ENCODE results near the gene KCNN2. TPM values are rescaled to one million over a fixed set of nuclear protein-coding genes. Genes with fewer than 3 reads are reported as not detected.

The KCNN2 gene
- total and polyA plus RNA-seq, 2 of the 8 experiments (the other 6 are each of a cell fraction or from before 2014, with no cell fraction given): 13.1 to 18.6 TPM

GRCh38 chr5:114327987-114328386 is 33.9 kb upstream of the KCNN2 start:
- DNase-seq (ENCODE audit: low read depth in 1 of 2, low spot score in 2 of 2) (no peak), FAIRE-seq (no peak)
- H3K27ac ChIP-seq (ENCODE audit: low read depth, low read length): no peak overlapping the region
- 90% methylated on average over 3 of the region's 3 CpGs; no CpG with 5 or more reads in 1 of the 2 experiments for WGBS, 2 experiments (ENCODE audit: extremely low coverage in 1 of 2, insufficient coverage in 1 of 2, insufficient read length in 1 of 2, insufficient replicate concordance in 2 of 2, low coverage in 1 of 2, low lambda C conversion rate in 2 of 2, missing lambda C conversion rate in 1 of 2)
- H4K8ac ChIP-seq (ENCODE audit: extremely low read depth, insufficient read depth, low read length): no peak overlapping the region
- H3K23ac ChIP-seq (ENCODE audit: insufficient read length): no peak overlapping the region
- no peak overlapping the region for H4K91ac ChIP-seq (replicated peaks; ENCODE audit: insufficient read length, low read length)
- H2BK15ac ChIP-seq (ENCODE audit: low read length): no peak overlapping the region
- H3K9me3 ChIP-seq (ENCODE audit: insufficient read depth in 2 of 2, low read depth in 1 of 2, low read length in 1 of 2): no peaks in the 10 kb centered on the region
- ChIA-PET POLR2A (ENCODE audit: partially characterized antibody) (no interaction called here), CTCF (ENCODE audit: partially characterized antibody) (no interaction called here)
- no peak overlapping the region for H3K14ac ChIP-seq (ENCODE audit: insufficient read length)
- H3K23me2 ChIP-seq (ENCODE audit: low read depth, low read length): no peaks in the 10 kb centered on the region; the same call in 1 of the 2 replicates
- no peak overlapping the region for H4K5ac ChIP-seq (ENCODE audit: insufficient read length, low read depth, low read length)
- no peak overlapping the region for H3K4me2 ChIP-seq (ENCODE audit: insufficient read depth in 1 of 2, low read depth in 2 of 2, low read length in 2 of 2)
- H3K4ac ChIP-seq (replicated peaks; ENCODE audit: insufficient read length, low read depth, low read length): no peak overlapping the region
- H3K4me3 ChIP-seq (ENCODE audit: extremely low read depth in 1 of 4, insufficient read depth in 2 of 4, low read depth in 3 of 4, low read length in 4 of 4): no peak overlapping the region
- H2BK12ac ChIP-seq (ENCODE audit: low read depth, low read length): no peak overlapping the region
- H3K18ac ChIP-seq (ENCODE audit: extremely low read depth, low read length): no peak overlapping the region
- H4K20me1 ChIP-seq (replicated peaks in 1 of 2; ENCODE audit: control insufficient read depth in 1 of 2, insufficient read depth in 2 of 2, low read length in 2 of 2): no peaks in the 10 kb centered on the region
- H3K27me3 ChIP-seq (replicated peaks in 1 of 4; ENCODE audit: control insufficient read depth in 3 of 4, extremely low read depth in 1 of 4, insufficient read depth in 3 of 4, low read length in 3 of 4): no peaks in the 10 kb centered on the region
- H3K4me1 ChIP-seq (replicated peaks in 1 of 4; ENCODE audit: control insufficient read depth in 3 of 4, insufficient read depth in 4 of 4, low read length in 3 of 4): no peaks in the 10 kb centered on the region
- H2BK120ac ChIP-seq (replicated peaks; ENCODE audit: low read depth, low read length): no peak overlapping the region
- no peak overlapping the region for H2AK5ac ChIP-seq (ENCODE audit: low read depth, low read length)
- H3K79me2 ChIP-seq (ENCODE audit: control insufficient read depth in 1 of 2, insufficient read depth in 2 of 2, low read length in 2 of 2): no peaks in the 10 kb centered on the region
- no peak overlapping the region for H3K9ac ChIP-seq (replicated peaks in 1 of 4; ENCODE audit: extremely low read depth in 1 of 4, low read depth in 3 of 4, low read length in 3 of 4)
- H2AFZ ChIP-seq (ENCODE audit: low read length): no peak overlapping the region
- H3K79me1 ChIP-seq (ENCODE audit: low read depth, low read length): no peaks in the 10 kb centered on the region
- no peak overlapping the region for H2BK5ac ChIP-seq (ENCODE audit: low read depth, low read length)
- no peaks in the 10 kb centered on the region for H3K36me3 ChIP-seq (ENCODE audit: control insufficient read depth in 2 of 4, insufficient read depth in 4 of 4, low read length in 3 of 4)
- no peak overlapping the region for H3K56ac ChIP-seq (replicated peaks; ENCODE audit: insufficient read length, low read depth, low read length)
- H2BK20ac ChIP-seq (ENCODE audit: low read length): no peak overlapping the region
- TF ChIP-seq RFX5 (IDR thresholded peaks at IDR 0.05; ENCODE audit: borderline replicate concordance, low read depth, low read length): no peak
- no peak for TF ChIP-seq RNF2 (IDR thresholded peaks at IDR 0.05; ENCODE audit: borderline replicate concordance, low read depth, low read length, missing control alignments, poor library complexity, severe bottlenecking)
- TF ChIP-seq CHD1 (IDR thresholded peaks at IDR 0.05; ENCODE audit: low read depth, low read length): no peak
- TF ChIP-seq SP4 (IDR thresholded peaks at IDR 0.05; ENCODE audit: low read length): no peak
- no peak for TF ChIP-seq RAD21 (IDR thresholded peaks at IDR 0.05 in 1 of 2, conservative IDR thresholded peaks at IDR 0.05 in 1 of 2; ENCODE audit: low read depth in 2 of 2, low read length in 2 of 2)
- TF ChIP-seq BCL11A (IDR thresholded peaks at IDR 0.05; ENCODE audit: low read depth in 2 of 2, low read length in 2 of 2): no peak
- no peak for TF ChIP-seq SP1 (IDR thresholded peaks at IDR 0.05; ENCODE audit: low read depth, low read length)
- no peak for TF ChIP-seq SRF (IDR thresholded peaks at IDR 0.05; ENCODE audit: low read depth, low read length)
- TF ChIP-seq FOSL1 (IDR thresholded peaks at IDR 0.05; ENCODE audit: insufficient read depth, low read depth, low read length): no peak
- TF ChIP-seq SUZ12 (IDR thresholded peaks at IDR 0.05; ENCODE audit: low read length): no peak
- no peak for TF ChIP-seq KDM5A (IDR thresholded peaks at IDR 0.05; ENCODE audit: low read length)
- TF ChIP-seq ZNF274 (IDR thresholded peaks at IDR 0.05; ENCODE audit: borderline replicate concordance, extremely low read depth, low read length): no peak
